ENCODE results near the gene PON2.
"Not testable (repeated sequence)": the region's sequence is repeated elsewhere in the genome, so short reads cannot be mapped to it uniquely, and the experiment has no call there.

PON2 gene

DNA sequence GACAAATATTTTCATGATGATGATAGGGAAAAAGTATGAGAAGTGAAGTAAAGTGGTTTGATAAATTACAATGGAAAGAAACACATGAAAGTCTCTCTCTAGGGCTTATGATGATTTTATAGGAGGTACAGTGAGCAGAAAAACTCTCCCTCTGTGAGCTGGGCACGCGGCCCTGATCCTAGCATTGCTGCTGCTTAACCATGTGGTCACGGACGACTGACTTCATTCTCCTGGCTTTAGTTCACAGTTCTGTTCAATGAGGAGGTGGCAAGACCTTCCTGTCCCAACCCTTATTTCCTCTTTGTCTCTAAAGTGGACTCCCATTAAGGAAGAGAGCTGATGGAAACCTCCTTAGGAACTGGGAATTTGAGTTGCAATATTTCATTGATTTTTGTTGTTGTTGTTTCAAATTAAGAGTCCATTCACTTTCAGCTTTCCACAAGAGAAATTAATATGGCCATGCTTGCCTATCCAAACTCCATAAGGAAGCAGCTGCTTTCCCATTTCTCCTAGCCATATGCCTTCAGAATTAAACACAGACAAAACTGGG is 30.4 kb downstream of the PON2 start:
- DNase-seq: no peak

DNA sequence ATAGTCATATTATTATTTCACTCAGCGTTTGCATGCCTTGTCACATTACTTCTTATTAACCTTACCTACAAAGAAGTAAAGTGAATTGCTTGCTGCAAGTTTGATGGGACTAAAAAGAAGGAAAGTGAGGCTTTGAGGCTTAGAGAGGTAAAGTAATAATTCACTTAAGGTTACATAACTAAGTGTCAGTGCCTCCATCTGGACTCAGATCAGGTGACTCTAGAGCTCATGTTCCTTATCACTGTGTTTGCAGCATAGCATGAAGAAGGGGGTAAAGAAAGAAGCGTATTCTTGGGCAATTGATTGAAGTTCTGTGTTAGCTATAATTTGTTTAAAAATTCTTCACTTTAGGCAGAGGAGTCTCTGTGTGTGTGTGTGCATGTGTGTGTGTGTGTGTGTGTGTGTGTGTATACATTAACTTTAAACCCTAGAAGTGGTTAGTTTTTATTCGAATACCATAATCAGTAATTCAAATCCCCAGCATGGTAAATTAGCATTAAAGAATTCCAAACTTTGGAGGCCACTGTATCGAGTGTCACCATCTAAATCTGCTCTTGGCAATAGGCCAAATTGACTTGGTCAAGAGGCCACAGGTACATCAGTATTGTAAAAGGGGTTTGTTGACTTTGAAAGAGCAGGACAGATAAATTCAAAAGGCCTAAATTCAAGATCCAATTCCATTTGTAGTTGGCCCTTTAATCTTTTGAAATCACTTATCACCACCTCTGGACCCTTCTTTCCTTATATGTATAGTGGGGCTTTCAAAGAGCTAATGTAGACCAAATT is 36.5 kb downstream of the PON2 start:
- no peak for DNase-seq

DNA sequence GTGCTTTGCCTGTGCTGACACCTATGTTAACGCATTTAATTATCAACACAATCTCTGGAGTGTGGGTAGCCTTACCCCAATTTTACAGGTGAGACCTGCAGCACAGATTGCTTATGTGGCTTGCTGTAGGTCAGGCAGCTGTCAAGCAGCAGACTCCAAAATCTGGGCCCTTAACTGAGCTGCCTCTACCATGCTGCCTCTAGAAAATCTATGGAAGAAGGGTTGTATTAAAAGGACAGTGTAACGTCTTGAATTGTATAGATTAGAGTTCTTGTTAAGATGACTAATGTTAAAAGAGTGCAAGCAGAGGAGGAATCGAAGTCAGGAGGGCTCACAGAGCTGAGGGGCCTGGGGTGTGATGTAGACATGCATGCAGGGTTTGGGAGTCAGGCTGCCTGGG is 37.4 kb downstream of the PON2 start:
- DNase-seq: no peak

DNA sequence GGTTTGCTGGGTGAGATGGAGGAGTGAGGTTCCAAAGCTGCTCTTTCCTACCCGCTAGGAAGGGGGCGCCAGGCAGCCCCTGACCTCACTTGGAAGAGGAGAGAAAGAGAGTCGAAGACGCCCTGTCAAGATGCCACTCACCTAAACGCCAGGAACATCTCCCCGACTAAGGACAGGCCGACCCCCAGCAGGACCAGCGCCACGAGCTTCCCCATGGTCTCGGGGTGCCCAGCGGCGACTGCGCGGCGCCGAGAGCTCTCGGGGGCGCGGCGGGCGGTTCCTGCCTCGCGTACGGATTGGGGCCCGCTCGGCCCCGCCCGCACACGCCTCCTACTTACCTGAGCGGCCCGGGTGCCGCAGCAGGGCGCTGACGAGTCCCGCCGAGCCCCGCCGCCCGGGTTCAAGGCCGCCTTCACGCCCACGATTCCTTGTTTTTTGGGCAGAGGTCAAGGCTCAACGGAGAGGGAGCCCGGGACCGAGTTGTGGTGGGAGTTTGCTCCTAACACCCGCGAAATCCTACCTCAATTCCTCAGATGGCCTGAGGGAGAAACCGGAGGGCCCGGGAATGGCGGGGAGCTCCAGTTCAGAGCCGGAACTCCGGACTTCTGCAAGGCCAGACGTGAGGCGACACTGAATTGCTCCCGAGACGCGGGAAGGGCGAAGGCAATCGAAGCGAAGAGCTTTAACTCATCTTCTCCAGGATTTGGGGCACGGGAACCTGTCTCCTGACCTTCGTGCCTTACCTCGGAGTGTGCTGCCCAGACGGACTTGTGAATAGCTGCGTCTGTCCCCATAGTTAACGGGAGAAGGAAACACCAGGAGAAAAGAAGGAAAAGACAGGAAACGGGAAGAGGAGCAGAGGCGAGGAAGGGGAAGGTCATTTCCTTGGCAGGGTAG is 38.4 kb downstream of the PON2 start, which contains the start of gene PON3:
Gene PON3, minus strand, starts transcription at position 240 of the 897 bp plus-strand sequence. Its CDS starts 25 bp downstream, at position 215.
- no peak for DNase-seq

DNA sequence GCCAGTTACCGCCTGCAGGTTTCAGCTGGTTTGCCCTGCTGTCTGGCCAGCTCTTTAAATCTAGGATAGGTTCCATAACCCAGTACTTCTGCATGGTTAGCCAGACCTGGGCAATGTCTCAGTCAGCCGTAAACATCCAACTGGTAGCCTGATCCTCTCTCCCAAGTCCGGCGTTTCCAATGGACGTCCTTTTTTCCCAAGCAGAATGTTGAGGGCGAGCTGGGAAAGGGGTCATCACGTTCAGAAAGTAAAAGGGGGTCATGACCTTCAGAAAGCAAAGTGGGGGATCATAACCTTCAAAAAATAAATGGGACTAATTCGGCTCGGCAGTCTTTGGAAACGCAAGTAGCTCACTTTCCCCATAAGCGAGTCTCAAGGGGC is 39.1 kb downstream of the PON2 start:
- DNase-seq: no peak

DNA sequence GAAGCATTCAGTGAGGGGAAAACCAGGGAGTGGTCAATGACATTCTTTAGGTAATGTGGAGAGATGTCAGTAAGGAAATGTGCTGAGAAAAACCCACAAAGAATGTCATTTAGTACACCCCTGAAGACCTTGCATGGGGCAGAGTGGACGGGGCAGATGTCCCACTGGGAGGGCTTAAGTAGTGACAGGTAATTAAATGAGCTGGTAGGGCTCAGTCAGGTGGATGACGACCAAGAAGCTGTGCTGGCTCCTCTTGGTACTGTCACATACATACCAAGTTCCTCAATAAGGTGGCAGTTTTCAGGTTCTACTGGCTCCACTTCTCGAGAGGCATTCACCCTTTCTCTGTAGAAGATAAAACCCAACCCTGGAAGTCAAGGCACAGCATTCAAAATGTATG is 40.5 kb downstream of the PON2 start:
- DNase-seq: no peak

DNA sequence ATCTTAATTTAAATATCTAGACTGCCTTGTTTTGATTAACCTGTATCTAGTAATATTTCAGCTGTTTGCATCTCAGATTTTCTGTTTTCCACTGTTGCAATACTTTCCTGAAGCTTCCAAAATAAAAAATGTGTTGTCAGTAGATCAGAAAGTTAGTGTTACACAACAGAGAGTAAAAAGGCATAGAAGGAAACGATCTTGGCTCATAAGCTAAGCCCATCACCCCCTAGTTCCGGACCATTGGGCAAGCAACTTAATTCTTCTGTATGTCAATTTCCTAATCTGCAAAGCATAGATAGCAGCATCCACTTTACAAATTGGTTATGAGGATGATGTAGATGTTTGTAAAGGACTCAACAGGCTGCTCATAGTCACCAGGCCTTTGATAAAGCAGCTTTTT is 43.1 kb downstream of the PON2 start:
- DNase-seq: no peak

DNA sequence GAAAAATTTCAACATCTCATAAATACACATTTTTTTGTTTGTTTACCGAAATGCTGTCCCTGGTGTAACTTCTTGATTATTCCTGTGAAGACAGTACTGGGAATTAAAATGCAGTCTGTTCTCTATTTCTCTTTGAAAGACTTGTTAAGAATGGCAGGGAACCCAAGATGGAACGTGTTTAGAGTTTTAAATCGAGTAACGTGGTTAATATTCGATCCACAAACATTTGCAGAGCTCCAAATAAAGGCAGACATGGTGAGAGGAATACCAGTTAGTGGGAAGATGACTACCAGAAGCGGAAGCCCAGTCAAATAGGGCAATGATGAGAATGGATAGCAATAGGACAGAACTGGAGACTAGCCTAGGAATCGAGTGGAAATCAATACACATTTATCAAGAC is 45.3 kb downstream of the PON2 start:
- no peak for DNase-seq

DNA sequence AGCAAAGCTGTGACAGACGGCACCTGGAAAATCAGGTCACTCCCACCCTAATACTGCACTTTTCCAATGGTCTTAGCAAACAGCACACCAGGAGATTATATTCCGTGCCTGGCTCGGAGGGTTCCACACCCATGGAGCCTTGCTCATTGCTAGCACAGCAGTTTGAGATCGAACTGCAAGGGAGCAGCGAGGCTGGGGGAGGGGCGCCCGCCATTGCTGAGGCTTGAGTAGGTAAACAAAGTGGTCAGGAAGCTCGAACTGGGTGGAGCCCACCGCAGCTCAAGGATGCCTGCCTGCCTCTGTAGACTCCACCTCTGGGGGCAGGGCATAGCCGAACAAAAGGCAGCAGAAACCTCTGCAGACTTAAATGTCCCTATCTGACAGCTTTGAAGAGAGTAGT is 55.4 kb downstream of the PON2 start:
- DNase-seq: not testable (repeated sequence)

DNA sequence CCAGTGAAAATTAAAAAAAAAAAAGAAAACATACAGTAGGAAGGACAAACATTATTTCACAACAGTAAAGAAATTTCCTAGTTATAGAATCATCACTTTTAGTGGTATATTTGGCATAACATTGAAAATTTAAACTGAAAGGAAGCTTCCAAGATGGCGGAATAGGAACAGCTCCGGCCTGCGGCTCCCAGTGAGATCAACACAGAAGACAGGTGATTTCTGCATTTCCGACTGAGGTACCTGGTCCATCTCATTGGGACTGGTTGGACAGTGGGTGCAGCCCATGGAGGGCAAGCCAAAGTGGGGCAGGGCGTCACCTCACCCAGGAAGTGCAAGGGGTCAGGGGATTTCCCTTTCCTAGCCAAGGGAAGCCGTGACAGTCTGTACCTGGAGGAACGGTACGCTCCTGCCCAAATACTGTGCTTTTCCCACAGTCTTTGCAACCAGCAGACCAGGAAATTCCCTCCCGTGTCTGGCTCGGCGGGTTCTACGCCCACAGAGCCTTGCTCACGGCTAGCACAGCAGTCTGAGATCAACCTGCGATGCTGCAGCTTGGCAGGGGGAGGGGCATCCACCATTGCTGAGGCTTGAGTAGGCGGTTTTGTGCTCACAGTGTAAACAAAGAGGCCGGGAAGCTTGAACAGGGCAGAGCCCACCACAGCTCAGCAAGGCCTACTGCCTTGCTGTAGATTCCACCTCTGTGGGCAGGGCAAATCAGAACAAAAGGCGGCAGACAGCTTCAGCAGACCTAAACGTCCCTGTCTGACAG is 58.0 kb downstream of the PON2 start:
- no peak for DNase-seq

DNA sequence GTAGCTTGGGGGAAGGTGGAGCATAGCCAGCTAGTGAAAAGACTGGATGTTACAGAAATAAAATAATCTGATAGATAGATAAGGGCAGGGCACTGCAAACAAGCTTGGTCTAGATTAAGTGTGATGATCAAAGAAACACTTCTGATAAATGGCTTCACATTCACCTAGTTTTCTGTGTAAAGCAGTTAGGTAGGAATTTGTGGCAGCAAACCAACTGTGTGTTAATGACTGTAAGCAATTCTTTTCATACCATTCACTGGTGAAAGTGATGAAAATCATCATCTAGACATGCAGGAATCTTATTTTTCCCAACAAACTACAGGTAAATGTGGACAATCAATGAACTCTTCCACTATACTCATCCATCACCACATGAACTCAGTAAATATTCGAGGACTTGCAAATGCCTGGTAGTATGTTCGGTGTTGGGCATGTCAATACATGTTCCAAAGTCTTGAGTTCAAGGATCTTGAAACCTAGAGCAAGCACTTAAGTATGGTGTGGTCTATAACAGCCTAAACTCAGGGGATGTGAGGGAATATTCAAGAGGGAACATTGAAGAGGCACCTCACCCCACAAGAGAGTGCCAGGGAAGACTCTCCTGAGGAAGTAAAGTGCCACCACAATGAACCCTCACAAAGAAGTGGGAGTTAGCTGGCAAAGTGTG is 59.1 kb downstream of the PON2 start:
- no peak for DNase-seq

DNA sequence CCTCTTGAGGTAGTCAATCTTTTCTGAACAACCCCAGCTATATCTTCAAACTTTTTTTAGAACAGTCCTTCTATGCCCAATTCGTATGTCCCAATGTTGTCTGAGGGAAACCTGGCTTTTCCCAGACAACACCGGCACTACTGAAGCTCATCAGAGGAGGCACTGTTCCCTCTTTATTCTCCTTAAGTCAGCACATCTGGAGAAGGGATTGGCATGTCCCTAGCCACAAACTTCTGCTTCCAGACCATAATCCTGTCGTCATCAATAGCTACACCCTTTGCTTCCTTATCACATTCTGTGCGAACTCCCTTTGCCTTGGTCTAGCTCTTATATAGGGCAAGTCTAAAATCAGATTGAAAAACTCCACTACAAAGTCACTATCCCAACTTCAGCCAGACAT is 61.5 kb downstream of the PON2 start:
- no peak for DNase-seq

DNA sequence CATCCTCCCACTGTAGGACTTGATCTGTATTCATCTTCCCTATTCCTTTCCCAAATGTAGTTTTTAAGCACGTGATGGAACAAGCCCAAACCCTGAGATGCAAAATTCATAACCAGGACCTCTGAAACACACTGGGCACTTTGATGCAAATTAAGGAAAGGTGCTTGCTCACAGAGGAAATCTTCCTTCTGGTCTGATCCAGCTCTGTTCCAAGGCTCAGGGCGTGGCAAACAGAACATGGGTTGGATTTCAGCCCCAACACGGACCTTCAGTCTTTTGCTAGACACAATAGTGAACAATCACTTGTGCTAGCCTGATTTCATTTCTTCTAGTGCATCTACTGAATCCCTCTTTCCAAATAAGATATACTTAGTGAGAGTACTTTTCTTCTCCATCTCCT is 66.6 kb downstream of the PON2 start:
- no peak for DNase-seq

DNA sequence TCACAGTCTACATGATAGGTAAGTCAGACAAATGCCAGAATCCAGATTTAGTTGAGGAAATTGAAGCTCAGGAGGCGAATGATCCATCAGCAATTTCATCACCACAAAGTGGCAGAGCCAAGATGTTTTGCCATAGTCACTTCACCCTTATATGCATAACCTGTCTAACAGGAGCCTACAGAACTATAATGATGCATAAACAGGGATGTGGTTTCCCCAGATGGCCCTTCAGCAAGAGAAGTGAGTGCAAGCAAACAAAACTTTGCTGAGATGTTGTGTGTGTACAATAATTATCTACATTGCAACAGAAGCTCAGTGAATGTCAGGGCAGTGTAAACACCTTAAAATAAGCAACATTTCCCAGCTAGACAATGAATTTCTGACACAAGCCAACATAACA is 67.2 kb downstream of the PON2 start:
- no peak for DNase-seq

DNA sequence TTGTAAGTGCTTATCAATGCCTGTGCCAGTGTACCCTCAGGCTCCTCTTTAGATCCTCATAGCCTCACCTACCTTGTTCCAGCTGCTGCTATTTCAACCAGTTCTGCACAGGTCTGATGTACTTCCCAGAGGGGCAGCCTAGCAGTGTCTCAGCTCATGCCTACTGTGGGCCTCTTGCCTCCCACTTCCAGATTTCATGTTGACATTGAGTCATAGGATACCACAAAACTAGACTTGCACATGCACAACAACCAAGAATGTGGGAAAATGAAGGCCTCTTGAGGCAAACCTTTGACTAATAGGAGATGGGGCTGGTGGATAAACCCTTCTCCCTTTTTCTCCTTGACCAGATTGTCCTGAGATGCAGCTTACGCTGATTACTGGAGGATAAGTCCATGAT is 69.7 kb downstream of the PON2 start:
- no peak for DNase-seq

DNA sequence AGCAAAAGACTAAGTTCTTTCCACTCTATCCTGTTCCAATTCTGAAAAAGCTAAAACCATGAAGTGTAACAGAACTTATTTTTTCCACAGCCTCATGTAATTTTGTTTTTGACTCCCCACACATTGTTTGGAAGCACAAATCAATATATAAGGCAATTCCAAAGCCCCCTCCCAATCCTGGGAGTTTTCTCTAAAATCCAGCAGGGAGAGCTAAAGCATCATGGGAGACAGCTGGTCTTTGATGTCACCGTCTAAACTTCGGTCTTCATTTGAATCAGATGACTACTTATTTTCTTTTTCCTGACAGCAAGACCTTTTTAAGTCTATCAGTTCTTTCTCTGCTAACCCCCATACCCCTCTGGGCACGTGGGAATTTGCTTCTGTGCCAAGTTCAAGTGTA is 77.2 kb downstream of the PON2 start:
- no peak for DNase-seq
